Measurements from ENCODE around the gene SRP68. TPM values are rescaled to one million over a fixed set of nuclear protein-coding genes. Genes with fewer than 3 reads are reported as not detected.

The SRP68 gene
- total RNA-seq, 1 experiment from 2014 or later: 113 TPM

GRCh38 chr17:76081295-76082210, 9.2 kb upstream of the SRP68 start:
- POLR2A ChIA-PET: no interaction called here
- peak overlapping the region; percentile 39 for H3K27ac Mint-ChIP-seq (ENCODE audit: unreplicated experiment)

GRCh38 chr17:76080768-76081287, 8.5 kb upstream of the SRP68 start:
- H3K27ac Mint-ChIP-seq (ENCODE audit: unreplicated experiment): no peak overlapping the region
- peaks cover 63% of the 10 kb centered on the region for H3K36me3 Mint-ChIP-seq (ENCODE audit: insufficient read depth, unreplicated experiment)
- no TSS peak for BruUV-seq (replicated peaks)

More at GRCh38 chr17:76081295-76082210, 9.2 kb upstream of the SRP68 start:
- H3K9me3 Mint-ChIP-seq (ENCODE audit: unreplicated experiment): no peaks in the 10 kb centered on the region
- no peaks in the 10 kb centered on the region for H3K9me3 ChIP-seq
- TF ChIP-seq CTCF (IDR thresholded peaks at IDR 0.05; ENCODE audit: insufficient read depth in 1 of 2, low read depth in 1 of 2, low read length in 1 of 2, severe bottlenecking in 1 of 2, unreplicated experiment in 1 of 2): no peak
- no peaks in the 10 kb centered on the region; the same call in 1 of the 2 replicates for H3K27me3 ChIP-seq (replicated peaks; ENCODE audit: control insufficient read depth, insufficient read depth, low read length)
- H3K4me3 Mint-ChIP-seq (ENCODE audit: unreplicated experiment): peak overlapping the region; percentile 18
- H3K36me3 Mint-ChIP-seq (ENCODE audit: insufficient read depth, unreplicated experiment): peaks cover 61% of the 10 kb centered on the region
- no peaks in the 10 kb centered on the region for H3K4me1 ChIP-seq
- intact Hi-C loops (cut with micrococcal nuclease; ENCODE audit: unreplicated experiment): no loop called here
- peaks cover 13% of the 10 kb centered on the region for H3K27me3 Mint-ChIP-seq (ENCODE audit: insufficient read depth, unreplicated experiment)
- BruUV-seq (replicated peaks): no TSS peak
- CTCF ChIA-PET: no interaction called here
- peaks cover 5% of the 10 kb centered on the region for H3K36me3 ChIP-seq (ENCODE audit: control insufficient read depth, insufficient read depth, low read length)
- H3K4me1 Mint-ChIP-seq (ENCODE audit: low read depth, unreplicated experiment): no peaks in the 10 kb centered on the region
- DNase-seq: no peak
- no peak overlapping the region for H3K4me3 ChIP-seq (ENCODE audit: low read depth, low read length)

More at GRCh38 chr17:76080768-76081287, 8.5 kb upstream of the SRP68 start:
- Histone ChIP-seq H3K36me3 (ENCODE audit: control insufficient read depth, insufficient read depth, low read length) (peaks cover 4% of the 10 kb centered on the region), H3K4me3 (ENCODE audit: low read depth, low read length) (no peak overlapping the region), H3K9me3 (no peaks in the 10 kb centered on the region), H3K27me3 (replicated peaks; ENCODE audit: control insufficient read depth, insufficient read depth, low read length) (no peaks in the 10 kb centered on the region; the same call in 1 of the 2 replicates), H3K4me1 (no peaks in the 10 kb centered on the region)
- Mint-ChIP-seq H3K4me3 (ENCODE audit: unreplicated experiment) (no peak overlapping the region), H3K27me3 (ENCODE audit: insufficient read depth, unreplicated experiment) (peaks cover 13% of the 10 kb centered on the region), H3K9me3 (ENCODE audit: unreplicated experiment) (no peaks in the 10 kb centered on the region), H3K4me1 (ENCODE audit: low read depth, unreplicated experiment) (no peaks in the 10 kb centered on the region)
- DNase-seq: no peak
- ChIA-PET CTCF (interaction anchor here (0.9 kb wide), 1 partner anchor 184 kb away, joined by 4 read pairs; the partner anchor contains the start of gene TRIM65), POLR2A (no interaction called here)
- TF ChIP-seq CTCF (IDR thresholded peaks at IDR 0.05; ENCODE audit: insufficient read depth in 1 of 2, low read depth in 1 of 2, low read length in 1 of 2, severe bottlenecking in 1 of 2, unreplicated experiment in 1 of 2): no peak
- intact Hi-C loops (cut with micrococcal nuclease; ENCODE audit: unreplicated experiment): no loop called here
